HT1080 (cell line): ENCODE data around the gene CTTNBP2NL. TPM values are rescaled to one million over a fixed set of nuclear protein-coding genes. Genes with fewer than 3 reads are reported as not detected.
"Not testable (repeated sequence)": the region's sequence is repeated elsewhere in the genome, so short reads cannot be mapped to it uniquely, and the experiment has no call there.

Experiments
- DNase-seq: peaks from one replicate; pipeline ENCODE4 v3.0.0-alpha.2; 2015; ENCODE audit warnings: low read depth
- total RNA-seq: library from RNA; depleted of rRNA; stranded (reverse); fragments of >200 nt; shearing (Covaris generic); gene quantifications from 2 replicates; pipeline ENCODE4 v1.2.3, GENCODE V29; 2014

CTTNBP2NL gene
- total RNA-seq, 1 experiment from 2014 or later = 8.6 TPM

DNA sequence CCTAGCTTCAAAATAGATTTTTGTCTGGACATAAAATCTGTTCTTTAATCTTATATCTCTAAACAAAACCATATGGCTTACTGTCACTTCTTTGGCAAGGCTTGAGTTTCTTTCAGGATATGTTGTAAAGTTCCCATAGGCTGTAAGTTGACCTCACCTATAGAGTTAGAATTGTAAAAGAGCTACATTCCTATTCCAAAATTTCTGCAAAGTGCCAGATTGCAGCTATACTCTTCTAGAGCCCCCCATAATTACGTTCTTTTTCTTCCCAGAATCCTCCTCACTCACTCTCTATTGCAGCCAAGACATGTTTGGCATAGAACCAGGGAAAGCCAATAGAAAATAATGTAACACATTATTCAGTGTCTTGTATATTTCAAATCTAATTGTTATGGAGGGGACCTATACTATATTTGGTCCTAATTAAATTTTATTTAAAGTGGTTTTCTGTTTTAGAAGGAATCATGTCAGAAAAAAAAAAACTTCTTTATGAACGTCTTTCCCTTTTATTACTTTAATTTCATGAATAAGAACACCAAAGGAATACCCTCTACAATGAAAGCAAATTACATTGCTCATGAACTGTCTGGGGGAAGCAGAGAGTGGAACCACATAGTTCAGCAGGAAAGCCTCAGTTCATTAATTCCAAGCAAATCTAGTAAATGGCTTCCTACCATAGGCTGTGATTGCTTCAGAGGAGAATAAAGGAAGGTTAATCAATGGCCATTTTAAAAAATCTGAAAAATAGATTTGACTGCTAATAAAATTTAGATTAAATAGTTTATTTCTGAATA is 22.3 kb downstream of the CTTNBP2NL start:
- no peak for DNase-seq

DNA sequence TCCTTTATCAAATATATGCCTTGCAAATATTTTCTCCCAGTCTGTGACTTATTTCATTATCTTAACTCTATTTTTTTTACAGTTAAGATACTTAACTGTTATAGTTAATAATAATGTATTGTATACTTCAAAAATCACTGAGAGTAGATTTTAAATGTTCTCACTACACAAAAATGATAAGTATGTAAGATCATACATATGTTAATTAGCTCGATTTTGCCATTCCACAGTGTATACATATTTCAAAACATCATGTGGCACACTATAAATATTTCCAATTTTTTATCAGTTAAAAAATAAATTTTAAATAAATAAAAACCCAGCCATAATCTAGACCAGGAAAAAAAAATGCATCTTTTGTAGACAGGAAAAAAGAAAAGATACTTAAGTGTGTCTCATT is 27.2 kb downstream of the CTTNBP2NL start:
- no peak for DNase-seq

DNA sequence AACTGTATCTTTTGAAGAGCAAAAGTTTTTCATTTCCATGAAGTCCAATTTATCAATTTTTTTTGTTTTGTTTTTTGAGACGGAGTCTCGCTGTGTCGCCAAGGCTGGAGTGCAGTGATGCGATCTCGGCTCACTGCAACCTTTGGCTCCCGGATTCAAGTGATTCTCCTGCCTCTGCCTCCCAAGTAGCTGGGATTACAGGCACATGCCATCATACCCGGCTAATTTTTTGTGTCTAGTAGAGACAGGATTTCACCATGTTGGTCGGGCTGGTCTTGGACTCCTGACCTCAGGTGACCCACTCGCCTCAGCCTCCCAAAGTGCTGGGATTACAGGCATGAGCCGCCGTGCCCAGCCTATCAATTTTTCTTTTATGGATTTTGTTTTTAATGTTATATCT is 27.7 kb downstream of the CTTNBP2NL start:
- DNase-seq = not testable (repeated sequence)

DNA sequence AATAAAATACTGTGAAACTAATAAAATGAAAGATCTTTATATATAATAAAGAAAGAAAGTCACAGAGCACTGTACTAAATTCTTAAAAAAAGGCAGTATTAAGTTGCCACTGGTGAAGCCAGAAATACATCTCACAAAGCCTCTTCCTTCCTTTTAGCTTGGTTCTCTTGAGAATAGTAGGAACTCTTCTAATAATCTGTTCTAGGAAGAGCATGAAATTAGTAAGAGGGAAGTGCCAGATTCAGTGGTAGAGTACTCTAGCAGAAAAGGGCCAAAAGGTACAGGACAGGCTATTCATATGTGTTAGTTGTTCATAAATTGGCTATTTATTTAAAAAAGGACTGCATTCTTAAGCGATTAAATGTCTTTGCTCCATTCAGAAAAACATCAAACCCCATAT is 33.7 kb downstream of the CTTNBP2NL start:
- no peak for DNase-seq

DNA sequence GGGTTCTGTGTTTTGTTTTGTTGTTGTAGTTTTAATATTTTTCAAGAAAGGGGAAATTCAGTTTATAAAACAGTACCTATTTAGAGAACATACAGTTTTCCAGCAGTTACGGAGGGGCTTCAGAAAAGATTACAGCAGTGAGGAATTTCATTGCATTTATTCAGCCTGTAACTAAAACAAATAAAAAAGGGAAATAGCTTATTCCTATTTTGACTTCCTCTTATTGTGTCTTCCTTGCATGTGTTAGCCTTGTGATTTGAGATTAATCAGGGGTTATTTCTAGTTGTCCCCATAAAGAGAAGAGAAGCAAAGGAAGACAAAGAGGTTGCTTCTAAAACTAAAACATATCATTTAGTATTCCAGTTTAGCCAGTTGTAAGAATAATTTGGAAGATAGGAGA is 35.0 kb downstream of the CTTNBP2NL start:
- DNase-seq = no peak

DNA sequence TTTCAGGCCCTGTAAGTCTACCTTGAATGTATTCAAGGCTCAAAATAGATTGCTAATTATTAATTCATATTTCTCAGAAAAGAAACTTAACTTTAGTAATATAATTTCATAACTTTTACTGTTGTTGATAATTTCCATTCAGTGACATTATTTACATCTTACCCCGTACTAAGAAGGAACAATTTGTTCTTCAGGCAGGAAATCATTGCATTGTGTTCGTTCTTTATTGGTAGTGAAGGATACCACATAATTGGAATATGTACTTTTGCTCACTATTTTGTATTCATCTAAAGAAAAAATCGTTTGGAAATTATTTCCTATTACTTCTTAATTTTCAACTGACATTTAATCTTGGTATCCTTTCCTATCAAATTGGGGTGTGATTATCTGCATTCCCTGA is 39.4 kb downstream of the CTTNBP2NL start:
- no peak for DNase-seq

DNA sequence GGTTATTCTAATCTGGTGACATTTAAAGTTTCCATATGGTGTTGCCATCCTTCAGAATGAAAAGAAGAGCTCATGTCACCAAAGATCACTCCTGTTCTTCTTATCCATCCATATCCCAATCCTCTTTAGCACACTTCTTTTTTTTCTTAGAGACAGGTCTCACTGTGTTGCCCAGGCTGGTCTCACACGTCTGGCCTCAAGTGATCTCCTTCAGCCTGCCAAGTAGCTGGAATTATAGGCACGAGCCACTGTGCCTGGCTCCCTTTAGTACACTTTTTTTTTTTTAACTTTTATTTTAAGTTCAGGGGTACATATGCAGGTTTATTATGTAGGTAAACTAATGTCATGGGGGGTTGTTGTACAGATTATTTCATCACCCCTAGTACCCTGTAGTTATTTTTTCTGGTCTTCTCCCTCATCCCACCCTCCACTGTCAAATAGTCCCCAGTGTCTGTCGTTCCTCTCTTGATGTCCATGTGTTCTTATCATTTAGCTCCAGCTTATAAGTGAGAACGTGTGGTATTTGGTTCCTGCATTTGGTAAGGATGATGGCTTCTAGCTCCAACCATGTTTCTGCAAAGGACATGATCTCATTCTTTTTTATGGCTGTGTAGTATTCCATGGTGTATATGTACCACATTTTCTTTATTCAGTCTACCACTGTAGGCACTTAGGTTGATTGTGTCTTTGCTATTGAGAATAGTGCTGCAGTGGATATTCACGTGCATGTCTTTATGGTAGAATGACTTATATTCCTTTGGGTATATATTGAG is 40.6 kb downstream of the CTTNBP2NL start:
- DNase-seq = no peak

DNA sequence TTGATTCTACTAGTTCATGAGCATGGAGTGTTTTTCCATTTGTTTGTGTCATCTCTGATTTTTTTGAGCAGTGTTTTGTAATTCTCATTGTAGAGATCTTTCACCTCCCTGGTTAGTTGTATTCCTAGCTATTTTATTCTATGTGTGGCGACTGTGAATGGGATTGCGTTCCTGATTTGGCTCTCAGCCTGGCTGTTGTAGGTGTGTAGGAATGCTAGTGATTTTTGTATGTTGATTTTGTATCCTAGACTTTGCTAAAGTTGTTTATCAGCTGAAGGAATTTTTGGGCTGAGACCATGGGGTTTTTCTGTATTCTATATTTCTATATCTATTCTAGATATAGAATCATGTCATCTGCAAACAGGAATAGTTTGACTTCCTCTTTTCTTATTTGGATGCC is 42.1 kb downstream of the CTTNBP2NL start:
- not testable (repeated sequence) for DNase-seq

DNA sequence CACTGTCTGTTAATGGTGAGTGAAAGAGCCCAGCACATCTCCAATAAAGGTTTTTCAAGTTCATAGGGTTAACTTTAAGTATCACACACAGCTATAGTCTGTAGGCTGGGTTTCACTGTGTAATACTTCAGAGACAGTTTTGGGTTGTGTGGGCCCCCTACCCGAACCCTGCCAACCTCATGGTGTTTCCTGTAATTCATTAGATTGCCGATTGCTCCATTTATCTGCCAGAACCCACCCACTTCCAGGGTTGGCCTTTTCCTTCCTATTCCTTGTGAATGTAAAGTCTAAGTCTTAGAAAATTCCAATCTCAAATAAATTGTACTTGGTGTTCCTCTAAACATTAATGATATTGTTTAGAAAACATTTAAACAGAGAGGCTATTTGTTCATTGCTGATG is 43.6 kb downstream of the CTTNBP2NL start:
- no peak for DNase-seq

DNA sequence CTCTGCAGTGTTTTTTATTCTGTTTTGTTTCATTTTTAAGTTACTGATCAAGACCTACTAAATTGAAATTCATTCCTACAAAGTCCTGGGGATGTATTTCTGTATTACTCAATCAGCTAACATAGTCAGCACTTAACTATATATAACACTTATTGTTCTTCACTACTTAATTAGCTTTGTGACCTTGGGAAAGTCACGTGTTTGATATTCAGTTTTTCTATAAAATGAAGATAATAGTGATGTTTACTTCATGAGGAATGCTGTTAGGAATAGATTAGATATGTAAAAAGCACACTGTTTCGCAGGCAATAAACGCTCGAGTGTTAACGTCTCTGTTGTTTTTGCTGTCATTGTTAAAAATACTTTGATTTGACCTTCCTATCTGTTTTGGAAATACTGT is 44.6 kb downstream of the CTTNBP2NL start:
- no peak for DNase-seq

DNA sequence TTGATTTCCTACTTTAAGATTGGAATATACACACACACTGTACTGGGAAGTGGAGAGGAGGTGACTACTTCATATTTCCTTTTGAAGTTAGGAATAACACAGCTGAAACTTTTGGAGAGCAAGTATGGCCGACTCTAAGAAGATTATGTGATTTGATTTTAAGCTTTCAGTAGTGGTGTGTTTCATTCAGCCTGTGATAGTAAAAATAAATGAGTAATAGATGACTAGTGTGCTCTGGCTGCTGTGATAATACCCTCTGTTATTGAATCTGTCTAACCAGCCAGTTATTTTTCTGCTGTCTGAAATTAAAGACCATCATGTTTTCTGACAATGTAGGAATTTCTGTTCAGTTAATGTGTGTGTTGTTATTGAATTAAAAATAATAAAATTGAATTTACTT is 48.3 kb downstream of the CTTNBP2NL start:
- DNase-seq = peak; percentile 75

DNA sequence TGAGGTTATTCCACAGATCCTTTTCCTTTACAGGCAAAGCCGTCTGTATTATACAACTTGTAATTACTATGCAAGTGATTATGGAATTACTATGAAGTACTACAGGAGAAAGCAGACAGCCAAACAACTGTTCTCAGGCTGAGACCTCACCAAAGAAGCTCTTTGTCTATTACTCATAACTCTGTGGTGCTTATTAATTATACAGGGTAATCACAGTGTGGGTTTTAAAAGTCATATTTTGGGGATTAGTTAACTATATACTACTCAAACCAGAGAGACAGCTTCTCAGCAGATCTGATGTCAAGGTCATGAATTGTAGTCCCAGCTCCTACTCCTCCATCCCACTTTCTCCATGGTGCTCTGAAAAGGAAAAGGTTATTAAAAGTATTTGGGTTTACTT is 49.6 kb downstream of the CTTNBP2NL start:
- DNase-seq = no peak

DNA sequence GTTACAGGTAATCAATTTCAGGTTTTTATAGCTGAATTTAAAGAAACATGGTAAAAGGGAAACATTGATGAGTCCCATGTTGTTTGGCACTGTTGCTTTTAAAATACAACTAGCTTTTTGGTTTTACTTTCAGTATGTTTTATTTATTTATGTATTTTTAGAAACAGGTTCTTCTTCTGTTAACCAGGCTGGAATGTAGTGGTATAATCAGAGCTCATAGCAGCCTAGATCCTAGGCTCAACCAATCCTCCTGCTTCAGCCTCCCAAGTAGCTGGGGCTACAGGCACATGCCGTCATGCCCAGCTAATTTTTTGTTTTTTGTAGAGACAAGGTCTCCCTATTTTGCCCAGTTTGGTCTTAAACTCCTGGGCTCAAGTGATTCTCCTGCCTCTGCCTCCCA is 50.4 kb downstream of the CTTNBP2NL start:
- no peak for DNase-seq

DNA sequence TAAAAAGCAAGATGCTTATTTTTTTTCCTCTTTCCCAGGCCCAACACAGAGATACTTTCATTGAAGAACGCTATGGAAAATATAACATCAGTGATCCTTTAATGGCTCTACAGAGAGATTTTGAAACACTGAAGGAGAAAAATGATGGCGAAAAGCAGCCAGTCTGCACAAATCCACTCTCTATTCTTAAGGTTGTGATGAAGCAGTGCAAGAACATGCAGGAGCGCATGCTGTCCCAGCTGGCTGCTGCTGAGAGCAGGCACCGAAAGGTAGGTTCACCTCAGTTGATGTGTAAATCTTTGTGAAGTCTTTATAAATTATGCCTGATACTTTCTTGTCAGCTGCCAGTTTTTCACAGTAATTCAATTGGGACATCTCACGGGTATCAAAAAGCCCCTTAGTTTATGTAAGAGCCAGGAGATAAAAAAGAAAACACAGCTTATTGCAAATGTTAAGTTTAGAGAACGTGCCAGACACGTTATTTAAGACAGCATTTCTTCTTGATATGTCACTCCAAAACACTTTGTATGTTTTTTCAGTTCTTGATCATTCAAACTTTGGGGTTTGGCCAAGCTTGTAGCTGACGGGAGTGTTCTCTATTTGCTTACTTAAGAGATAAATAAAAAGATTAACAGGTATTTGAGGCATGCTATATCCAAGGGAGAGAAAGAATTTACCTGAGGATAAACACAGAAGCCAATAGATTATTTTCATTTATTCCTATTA is 53.1 kb downstream of the CTTNBP2NL start:
- no peak for DNase-seq

DNA sequence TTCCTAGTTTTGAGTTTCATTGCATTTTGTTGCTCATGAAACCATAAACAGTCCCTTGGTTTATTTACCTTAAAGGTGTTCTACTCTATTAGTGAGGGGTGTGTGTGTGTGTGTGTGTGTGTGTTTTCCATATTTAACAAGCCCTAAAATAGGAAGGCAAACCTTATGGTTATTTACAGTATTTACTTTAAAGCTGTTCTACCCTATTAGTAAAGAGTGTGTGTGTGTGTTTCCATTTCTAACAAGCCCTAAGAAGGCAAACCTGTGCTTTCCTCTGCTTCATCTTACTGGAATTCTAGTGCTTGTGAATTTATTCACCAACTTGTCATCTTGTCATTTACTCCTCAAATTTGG is 53.6 kb downstream of the CTTNBP2NL start:
- no peak for DNase-seq

DNA sequence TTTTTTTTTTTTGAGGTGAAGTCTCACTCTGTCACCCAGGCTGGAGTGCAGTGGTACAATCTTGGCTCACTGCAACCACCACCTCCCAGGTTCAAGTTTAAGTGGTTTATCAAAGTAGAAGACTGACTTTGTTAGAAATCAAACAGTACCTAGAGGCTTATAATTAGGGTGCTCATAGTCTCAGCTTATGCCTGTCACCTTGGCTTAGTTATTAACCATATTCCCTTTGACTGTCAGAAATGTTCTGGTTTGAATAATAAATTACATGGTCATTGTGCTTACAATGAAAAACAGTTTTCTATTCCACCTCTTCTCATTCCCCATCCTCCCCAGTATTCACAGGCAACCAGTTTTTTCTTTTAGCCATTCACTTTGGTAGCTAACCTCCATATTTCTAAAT is 54.8 kb downstream of the CTTNBP2NL start:
- DNase-seq = no peak

DNA sequence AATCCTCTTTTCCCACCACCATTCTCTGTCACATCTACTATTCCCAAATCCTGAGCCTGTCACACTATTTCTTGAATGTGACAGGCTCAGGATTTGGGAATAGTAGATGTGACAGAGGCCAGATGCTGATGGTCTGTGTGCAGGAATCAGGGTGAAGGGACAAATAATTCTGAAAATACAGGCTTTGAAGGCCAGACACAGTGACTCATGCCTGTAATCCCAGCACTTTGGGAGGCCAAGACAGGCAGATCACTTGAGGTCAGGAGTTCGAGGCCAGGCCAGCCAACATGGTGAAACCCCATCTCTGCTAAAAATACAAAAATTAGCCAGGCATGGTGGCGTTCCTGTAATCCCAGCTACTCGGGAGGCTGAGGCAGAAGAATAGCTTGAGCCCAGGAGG is 55.3 kb downstream of the CTTNBP2NL start:
- DNase-seq = peak; percentile 9

DNA sequence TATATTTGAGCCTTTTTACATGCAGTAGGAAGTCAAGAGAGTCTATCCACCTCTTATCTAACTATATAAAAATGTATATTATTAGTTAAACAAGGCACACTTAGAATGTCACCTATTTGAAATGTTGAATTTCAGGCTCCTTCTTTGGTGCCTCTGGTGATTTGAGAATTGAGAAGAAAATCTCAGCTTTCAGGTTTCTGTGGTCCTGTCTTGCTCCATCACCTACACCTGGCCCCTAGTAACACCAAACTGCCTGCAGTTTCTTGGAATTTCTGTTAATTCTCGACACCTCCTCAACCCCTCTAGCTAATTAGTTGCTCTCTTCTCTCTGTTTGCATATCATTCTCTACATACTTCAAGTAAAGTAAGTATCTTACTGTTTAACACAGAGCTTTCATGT is 57.9 kb downstream of the CTTNBP2NL start:
- no peak for DNase-seq

DNA sequence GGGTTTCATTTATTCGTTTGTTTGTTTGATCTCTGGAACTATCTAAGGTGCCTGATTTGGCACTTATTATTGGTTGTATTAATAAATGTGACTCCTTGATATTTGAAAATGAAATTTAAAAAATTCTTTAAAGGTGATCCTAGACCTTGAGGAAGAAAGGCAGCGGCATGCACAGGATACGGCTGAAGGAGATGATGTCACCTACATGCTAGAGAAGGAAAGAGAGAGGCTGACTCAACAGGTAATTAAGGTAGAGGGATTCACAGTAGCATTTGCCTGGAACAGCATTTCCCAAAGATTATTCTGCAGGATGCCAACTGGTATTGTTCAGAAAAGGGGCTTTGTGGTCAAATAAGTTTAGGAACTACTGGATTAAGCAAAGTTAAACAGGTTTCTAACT is 58.3 kb downstream of the CTTNBP2NL start:
- DNase-seq = no peak

DNA sequence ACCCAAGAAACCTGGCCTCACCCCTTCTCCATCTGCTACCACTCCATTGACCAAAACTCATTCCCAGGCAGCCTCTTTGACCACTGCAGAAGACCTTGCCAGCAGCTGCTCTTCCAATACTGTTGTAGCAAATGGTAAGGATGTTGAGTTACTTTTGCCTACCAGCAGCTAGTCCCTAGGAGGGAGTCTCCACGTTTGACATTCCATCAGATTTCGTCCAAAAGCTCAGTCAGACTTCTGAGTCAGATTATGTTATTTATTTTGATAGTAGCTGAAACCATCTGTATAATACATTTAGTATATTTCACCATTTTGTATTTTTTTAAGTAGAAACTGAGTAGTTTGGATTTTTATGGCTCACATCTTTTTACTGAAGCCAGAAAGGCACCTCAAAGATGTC is 61.2 kb downstream of the CTTNBP2NL start:
- DNase-seq = no peak

DNA sequence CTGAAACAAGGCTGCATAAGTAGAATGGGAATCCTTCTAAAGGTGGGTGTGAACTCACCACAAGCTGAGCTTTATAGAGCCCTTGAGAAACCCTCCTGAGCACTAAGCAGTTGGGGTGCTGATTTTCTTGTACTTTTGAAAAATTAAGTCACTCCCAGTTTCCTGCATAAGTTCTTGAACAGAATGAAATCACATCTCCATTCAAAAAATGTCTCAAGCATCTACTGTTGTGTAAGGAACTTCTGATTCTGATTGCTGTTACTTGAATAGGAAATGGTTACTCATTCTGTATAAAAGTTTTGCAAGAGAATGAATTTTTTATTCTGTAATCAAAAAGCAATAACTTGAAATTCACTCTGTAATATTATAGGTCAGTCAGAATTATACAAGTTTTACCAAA is 61.9 kb downstream of the CTTNBP2NL start:
- no peak for DNase-seq

DNA sequence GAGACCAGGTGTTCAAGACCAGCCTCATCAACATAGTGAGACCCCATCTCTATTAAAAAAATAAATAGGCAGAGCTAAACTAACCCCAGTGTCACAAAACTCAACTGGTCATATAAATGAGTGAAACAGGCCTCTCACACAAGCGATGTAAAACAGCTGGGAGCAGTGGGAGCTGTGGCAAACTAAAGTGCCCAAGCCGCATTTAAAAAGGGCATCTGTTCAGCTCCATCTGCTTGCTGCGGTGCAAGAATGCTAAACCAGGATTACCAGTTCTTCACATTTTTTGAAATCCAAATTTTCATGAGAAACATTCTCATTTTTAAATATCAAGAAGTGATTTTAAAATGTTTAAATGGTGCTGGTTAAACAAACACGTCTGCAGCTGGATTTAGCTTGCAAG is 62.7 kb downstream of the CTTNBP2NL start:
- no peak for DNase-seq
